ENCODE data around the gene RNF213. TPM values are rescaled to one million over a fixed set of nuclear protein-coding genes. Genes with fewer than 3 reads are reported as not detected.

Gene RNF213
- total RNA-seq, 1 experiment from 2014 or later, result 44.5 TPM

DNA sequence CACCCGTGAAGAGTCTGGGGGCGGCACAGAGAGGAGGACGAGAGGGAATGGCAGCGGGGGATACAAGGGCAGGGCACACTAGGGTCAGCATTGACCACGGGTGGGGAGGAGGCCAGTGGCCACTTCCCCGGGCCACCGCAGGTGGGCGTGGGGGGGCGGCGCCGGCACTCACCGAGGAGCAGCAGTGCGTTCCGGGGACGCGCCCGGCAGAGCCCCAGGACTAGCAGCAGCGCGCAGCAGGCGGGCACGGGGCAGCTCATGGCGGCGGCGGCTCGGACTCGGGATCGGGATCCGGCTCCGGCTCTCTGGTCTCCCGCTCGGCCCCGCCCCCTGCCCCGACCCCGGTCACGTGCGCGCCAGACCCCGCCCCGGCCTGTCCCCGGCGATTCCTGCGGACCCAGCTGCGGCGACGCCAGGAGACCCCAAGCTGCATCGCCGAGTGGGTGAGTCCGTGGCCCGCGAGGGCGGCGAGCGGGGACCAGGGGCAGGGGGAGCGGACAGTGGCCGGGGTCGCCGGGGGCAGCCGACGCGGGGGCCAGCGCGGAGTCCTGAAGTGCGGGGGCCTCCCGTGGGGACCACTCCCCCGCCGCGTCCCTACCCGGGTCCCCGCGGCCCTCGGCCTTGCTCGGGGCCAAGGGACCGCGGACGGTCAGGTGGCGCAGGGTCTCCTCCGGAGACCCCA lies 40.5 kb upstream of the RNF213 start, which contains the start of the genes SGSH and SLC26A11:
TSS of gene SGSH (minus strand) at position 280 of the 682 bp plus-strand sequence. CDS start at position 260, 20 bp downstream.
TSS of gene SLC26A11 (plus strand) at position 374 of the 682 bp plus-strand sequence. CDS start 1,134 bp downstream, outside the sequence.
- DNase-seq (ENCODE audit: low read depth, low spot score) (peak; percentile 13), ATAC-seq (peak; percentile 90)
- BruUV-seq (replicated peaks), result no TSS peak
- no peaks in the 10 kb centered on the region for H3K9me2 ChIP-seq (ENCODE audit: insufficient read depth)
- ChIA-PET RAD21 (ENCODE audit: low non-redundant PET in 1 of 2, low total read pairs in 2 of 2, uncharacterized antibody in 2 of 2, unreplicated experiment in 2 of 2) (no interaction called here), POLR2A (interaction anchor here (0.6 to 1.0 kb wide), 3 partner anchors 17 to 70 kb away, joined by 3 read pairs; no protein-coding TSS in a partner anchor), CTCF (interaction anchor here (1.1 kb wide), 1 partner anchor 119 kb away, joined by 3 read pairs; the partner anchor contains the start of gene GAA)
- intact Hi-C loops (cut with micrococcal nuclease), result no loop called here
- peak within 1 kb of the TSS; percentile 98 for H3K4me2 ChIP-seq (ENCODE audit: low read length)
- no peak within 1 kb of the TSS for H2AFZ ChIP-seq (ENCODE audit: low read depth, low read length, poor library complexity, severe bottlenecking)
- peak within 1 kb of the TSS; percentile 75 for H3K27ac ChIP-seq (ENCODE audit: low read depth, low read length)
- peak within 1 kb of the TSS; percentile 93 for H3K9ac ChIP-seq (ENCODE audit: low read length)
- H3K4me1 ChIP-seq (ENCODE audit: control insufficient read depth in 1 of 2, insufficient read depth in 2 of 2, low read length in 2 of 2), result peaks cover 8 to 15% of the 10 kb centered on the region in 2 experiments; a peak in 3 of 4 replicates
- peaks cover 17% of the 10 kb centered on the region for H3K79me2 ChIP-seq (ENCODE audit: insufficient read depth, low read length)
- H4K20me1 ChIP-seq (ENCODE audit: insufficient read depth), result no peaks in the 10 kb centered on the region
- peaks cover 0 to 16% of the 10 kb centered on the region in 2 experiments; a peak in 1 of 4 replicates for H3K36me3 ChIP-seq (ENCODE audit: control insufficient read depth in 1 of 2, insufficient read depth in 2 of 2, low read length in 2 of 2)
- H3K9me3 ChIP-seq (ENCODE audit: control insufficient read depth in 1 of 2, insufficient read depth in 1 of 2, low read depth in 1 of 2, low read length in 2 of 2), result no peaks in the 10 kb centered on the region
- H3K27me3 ChIP-seq (ENCODE audit: insufficient read depth, low read length), result no peaks in the 10 kb centered on the region
- peak within 1 kb of the TSS; percentile 88 to 97 for H3K4me3 ChIP-seq (replicated peaks in 1 of 2; ENCODE audit: low read depth in 1 of 2, low read length in 2 of 2)
- TF ChIP-seq FOSL1 (IDR thresholded peaks at IDR 0.05; ENCODE audit: low read depth), result no peak
- TF ChIP-seq ZNF274 (IDR thresholded peaks at IDR 0.05; ENCODE audit: low read depth, low read length), result no peak
- TF ChIP-seq, protein P1, sequence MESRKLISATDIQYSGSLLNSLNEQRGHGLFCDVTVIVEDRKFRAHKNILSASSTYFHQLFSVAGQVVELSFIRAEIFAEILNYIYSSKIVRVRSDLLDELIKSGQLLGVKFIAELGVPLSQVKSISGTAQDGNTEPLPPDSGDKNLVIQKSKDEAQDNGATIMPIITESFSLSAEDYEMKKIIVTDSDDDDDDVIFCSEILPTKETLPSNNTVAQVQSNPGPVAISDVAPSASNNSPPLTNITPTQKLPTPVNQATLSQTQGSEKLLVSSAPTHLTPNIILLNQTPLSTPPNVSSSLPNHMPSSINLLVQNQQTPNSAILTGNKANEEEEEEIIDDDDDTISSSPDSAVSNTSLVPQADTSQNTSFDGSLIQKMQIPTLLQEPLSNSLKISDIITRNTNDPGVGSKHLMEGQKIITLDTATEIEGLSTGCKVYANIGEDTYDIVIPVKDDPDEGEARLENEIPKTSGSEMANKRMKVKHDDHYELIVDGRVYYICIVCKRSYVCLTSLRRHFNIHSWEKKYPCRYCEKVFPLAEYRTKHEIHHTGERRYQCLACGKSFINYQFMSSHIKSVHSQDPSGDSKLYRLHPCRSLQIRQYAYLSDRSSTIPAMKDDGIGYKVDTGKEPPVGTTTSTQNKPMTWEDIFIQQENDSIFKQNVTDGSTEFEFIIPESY (IDR thresholded peaks at IDR 0.05; ENCODE audit: extremely low read depth, insufficient replicate concordance, low read length), result no peak
- no peak for TF ChIP-seq SRF (IDR thresholded peaks at IDR 0.05; ENCODE audit: low read depth)
- TF ChIP-seq, protein P2, sequence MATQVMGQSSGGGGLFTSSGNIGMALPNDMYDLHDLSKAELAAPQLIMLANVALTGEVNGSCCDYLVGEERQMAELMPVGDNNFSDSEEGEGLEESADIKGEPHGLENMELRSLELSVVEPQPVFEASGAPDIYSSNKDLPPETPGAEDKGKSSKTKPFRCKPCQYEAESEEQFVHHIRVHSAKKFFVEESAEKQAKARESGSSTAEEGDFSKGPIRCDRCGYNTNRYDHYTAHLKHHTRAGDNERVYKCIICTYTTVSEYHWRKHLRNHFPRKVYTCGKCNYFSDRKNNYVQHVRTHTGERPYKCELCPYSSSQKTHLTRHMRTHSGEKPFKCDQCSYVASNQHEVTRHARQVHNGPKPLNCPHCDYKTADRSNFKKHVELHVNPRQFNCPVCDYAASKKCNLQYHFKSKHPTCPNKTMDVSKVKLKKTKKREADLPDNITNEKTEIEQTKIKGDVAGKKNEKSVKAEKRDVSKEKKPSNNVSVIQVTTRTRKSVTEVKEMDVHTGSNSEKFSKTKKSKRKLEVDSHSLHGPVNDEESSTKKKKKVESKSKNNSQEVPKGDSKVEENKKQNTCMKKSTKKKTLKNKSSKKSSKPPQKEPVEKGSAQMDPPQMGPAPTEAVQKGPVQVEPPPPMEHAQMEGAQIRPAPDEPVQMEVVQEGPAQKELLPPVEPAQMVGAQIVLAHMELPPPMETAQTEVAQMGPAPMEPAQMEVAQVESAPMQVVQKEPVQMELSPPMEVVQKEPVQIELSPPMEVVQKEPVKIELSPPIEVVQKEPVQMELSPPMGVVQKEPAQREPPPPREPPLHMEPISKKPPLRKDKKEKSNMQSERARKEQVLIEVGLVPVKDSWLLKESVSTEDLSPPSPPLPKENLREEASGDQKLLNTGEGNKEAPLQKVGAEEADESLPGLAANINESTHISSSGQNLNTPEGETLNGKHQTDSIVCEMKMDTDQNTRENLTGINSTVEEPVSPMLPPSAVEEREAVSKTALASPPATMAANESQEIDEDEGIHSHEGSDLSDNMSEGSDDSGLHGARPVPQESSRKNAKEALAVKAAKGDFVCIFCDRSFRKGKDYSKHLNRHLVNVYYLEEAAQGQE (IDR thresholded peaks at IDR 0.05; ENCODE audit: low read depth), result no peak
- TF ChIP-seq, protein P3, sequence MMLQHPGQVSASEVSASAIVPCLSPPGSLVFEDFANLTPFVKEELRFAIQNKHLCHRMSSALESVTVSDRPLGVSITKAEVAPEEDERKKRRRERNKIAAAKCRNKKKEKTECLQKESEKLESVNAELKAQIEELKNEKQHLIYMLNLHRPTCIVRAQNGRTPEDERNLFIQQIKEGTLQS (IDR thresholded peaks at IDR 0.05), result no peak
- peak; percentile 54 for TF ChIP-seq YY1 (IDR thresholded peaks at IDR 0.05; ENCODE audit: extremely low read depth, insufficient replicate concordance, low read depth, low read length)
- TF ChIP-seq, protein P4, sequence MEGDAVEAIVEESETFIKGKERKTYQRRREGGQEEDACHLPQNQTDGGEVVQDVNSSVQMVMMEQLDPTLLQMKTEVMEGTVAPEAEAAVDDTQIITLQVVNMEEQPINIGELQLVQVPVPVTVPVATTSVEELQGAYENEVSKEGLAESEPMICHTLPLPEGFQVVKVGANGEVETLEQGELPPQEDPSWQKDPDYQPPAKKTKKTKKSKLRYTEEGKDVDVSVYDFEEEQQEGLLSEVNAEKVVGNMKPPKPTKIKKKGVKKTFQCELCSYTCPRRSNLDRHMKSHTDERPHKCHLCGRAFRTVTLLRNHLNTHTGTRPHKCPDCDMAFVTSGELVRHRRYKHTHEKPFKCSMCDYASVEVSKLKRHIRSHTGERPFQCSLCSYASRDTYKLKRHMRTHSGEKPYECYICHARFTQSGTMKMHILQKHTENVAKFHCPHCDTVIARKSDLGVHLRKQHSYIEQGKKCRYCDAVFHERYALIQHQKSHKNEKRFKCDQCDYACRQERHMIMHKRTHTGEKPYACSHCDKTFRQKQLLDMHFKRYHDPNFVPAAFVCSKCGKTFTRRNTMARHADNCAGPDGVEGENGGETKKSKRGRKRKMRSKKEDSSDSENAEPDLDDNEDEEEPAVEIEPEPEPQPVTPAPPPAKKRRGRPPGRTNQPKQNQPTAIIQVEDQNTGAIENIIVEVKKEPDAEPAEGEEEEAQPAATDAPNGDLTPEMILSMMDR (IDR thresholded peaks at IDR 0.05 in 2 of 3, conservative IDR thresholded peaks at IDR 0.05 in 1 of 3; ENCODE audit: borderline replicate concordance in 1 of 3, insufficient read depth in 1 of 3, low read depth in 2 of 3, low read length in 2 of 3), result 0 out of 6 replicates have a peak, but pooled peaks of 1 of the 3 experiments have one; percentile 9
- TF ChIP-seq CBX3 (IDR thresholded peaks at IDR 0.05; ENCODE audit: low read depth), result no peak
- no peak for TF ChIP-seq EGR1 (IDR thresholded peaks at IDR 0.05; ENCODE audit: low read depth)
- TF ChIP-seq POLR2AphosphoS5 (IDR thresholded peaks at IDR 0.05; ENCODE audit: low read depth, low read length), result peak; percentile 90
- no peak for TF ChIP-seq SP1 (IDR thresholded peaks at IDR 0.05; ENCODE audit: low read depth)
- no peak for TF ChIP-seq CEBPB (IDR thresholded peaks at IDR 0.05; ENCODE audit: low read depth)
- TF ChIP-seq POLR2A (IDR thresholded peaks at IDR 0.05; ENCODE audit: borderline replicate concordance, extremely low read depth, insufficient read depth, insufficient read length), result peak; percentile 39
- no peak for TF ChIP-seq RAD21 (IDR thresholded peaks at IDR 0.05; ENCODE audit: low read depth)
- no peak for TF ChIP-seq EZH2phosphoT487 (IDR thresholded peaks at IDR 0.05; ENCODE audit: borderline replicate concordance)
- no peak for TF ChIP-seq EZH2 (IDR thresholded peaks at IDR 0.05)
- TF ChIP-seq ELF1 (IDR thresholded peaks at IDR 0.05; ENCODE audit: borderline replicate concordance, low read depth), result no peak
- TF ChIP-seq JUND (IDR thresholded peaks at IDR 0.05), result no peak
